Keratinocyte (primary cell): Measurements from ENCODE around the gene TXNDC8. TPM values are rescaled to one million over a fixed set of nuclear protein-coding genes. Genes with fewer than 3 reads are reported as not detected.

Experiments used
- DNase-seq: peaks from one replicate; pipeline ENCODE4 v3.0.0-alpha.2; 2011; ENCODE audit warnings: low read depth, missing footprints, low spot score
- FAIRE-seq: peaks from 2 replicates; lab custom pipeline; 2011; peaks lifted over from hg19 to GRCh38; lab: Jason Lieb, UNC
- H2AFZ ChIP-seq: 2 replicates; pipeline ENCODE4 v1.6.0; 2012; ENCODE audit warnings: low read length, control low read depth, inconsistent platforms; ENCODE audit not compliant: control insufficient read depth
- H3K27ac ChIP-seq: 2 replicates; pipeline ENCODE4 v1.5.1; 2011; ENCODE audit warnings: low read length; ENCODE audit not compliant: control insufficient read depth, insufficient read depth
- H3K27me3 ChIP-seq: 3 replicates; pipeline ENCODE4 v1.6.0; 2011; ENCODE audit warnings: low read length; ENCODE audit not compliant: control insufficient read depth, insufficient read depth; ENCODE audit errors: extremely low read depth
- H3K36me3 ChIP-seq, 2 experiments: 2 replicates in 1 of 2; 3 replicates in 1 of 2; pipeline ENCODE4 v1.5.1; 2011; ENCODE audit warnings: low read length in 2 of 2, mild to moderate bottlenecking in 1 of 2; ENCODE audit not compliant: control insufficient read depth in 2 of 2, insufficient read depth in 2 of 2; ENCODE audit errors: extremely low read depth in 1 of 2
- H3K4me1 ChIP-seq: 3 replicates; pipeline ENCODE4 v1.5.1; 2011; ENCODE audit warnings: low read length; ENCODE audit not compliant: control insufficient read depth, insufficient read depth; ENCODE audit errors: extremely low read depth
- H3K4me2 ChIP-seq: 3 replicates; pipeline ENCODE4 v1.6.0; 2011; ENCODE audit warnings: low read depth, low read length; ENCODE audit not compliant: control insufficient read depth, insufficient read depth; ENCODE audit errors: extremely low read depth
- H3K4me3 ChIP-seq, 3 experiments: fragments of 200-600 bp in 1 of 3; sonication (generic) in 1 of 3; 2 replicates in 2 of 3; 3 replicates in 1 of 3; pipeline ENCODE4 v1.5.1; 2011 to 2016; ENCODE audit warnings: low read length in 3 of 3, mild to moderate bottlenecking in 3 of 3, control low read depth in 2 of 3, inconsistent platforms in 1 of 3, low read depth in 1 of 3, mixed read lengths in 1 of 3, mixed run types in 1 of 3, moderate library complexity in 1 of 3; ENCODE audit not compliant: control insufficient read depth in 2 of 3, insufficient read depth in 2 of 3; ENCODE audit errors: extremely low read depth in 1 of 3
- H3K79me2 ChIP-seq: 2 replicates; pipeline ENCODE4 v1.6.0; 2012; ENCODE audit warnings: low read length; ENCODE audit not compliant: control insufficient read depth, insufficient read depth
- H3K9ac ChIP-seq: 3 replicates; pipeline ENCODE4 v1.6.0; 2011; ENCODE audit warnings: low read length; ENCODE audit not compliant: control insufficient read depth, insufficient read depth; ENCODE audit errors: extremely low read depth
- H3K9me1 ChIP-seq: 3 replicates; pipeline ENCODE4 v1.6.0; 2011; ENCODE audit warnings: low read length; ENCODE audit not compliant: control insufficient read depth, insufficient read depth; ENCODE audit errors: extremely low read depth
- H3K9me3 ChIP-seq: 2 replicates; pipeline ENCODE4 v1.5.1; 2012; ENCODE audit warnings: low read depth, low read length; ENCODE audit not compliant: control insufficient read depth
- H4K20me1 ChIP-seq: 3 replicates; pipeline ENCODE4 v1.6.0; 2011; ENCODE audit warnings: low read length; ENCODE audit not compliant: control insufficient read depth, insufficient read depth; ENCODE audit errors: extremely low read depth
- CTCF ChIP-seq, 3 experiments: IDR thresholded peaks in 1 of 3; conservative IDR thresholded peaks in 1 of 3; optimal IDR thresholded peaks in 1 of 3; 2 replicates in 2 of 3; 3 replicates in 1 of 3; pipeline versions ENCODE3 to v1.5.1; 2011; ENCODE audit warnings: low read length in 3 of 3, mild to moderate bottlenecking in 3 of 3, moderate library complexity in 2 of 3, control low read depth in 1 of 3, inconsistent platforms in 1 of 3; ENCODE audit not compliant: insufficient read depth in 2 of 3; ENCODE audit errors: extremely low read depth in 1 of 3
- EZH2 ChIP-seq: IDR thresholded peaks from one replicate; pipeline ENCODE4 v1.6.1; 2012; ENCODE audit warnings: inconsistent platforms, mild to moderate bottlenecking, low read length, moderate library complexity
- dilution Hi-C: fragments of 300-500 bp; cut with MboI; formaldehyde crosslinking; loops from one replicate; pipeline ENCODE4 v1.7.0; 2020; ENCODE audit warnings: low sequenced_read_pairs; ENCODE audit not compliant: extremely low pct_ligation_motif_present
- polyA plus RNA-seq, 5 experiments: library from polyadenylated mRNA; depleted of rRNA in 3 of 5; stranded (reverse) in 3 of 5; stranded (forward) in 1 of 5; unstranded in 1 of 5; fragments of >200 nt; gene quantifications; 1 replicate in 1 of 5; 2 replicates in 3 of 5; 3 replicates in 1 of 5; pipeline versions ENCODE4 v1.2.1 to v1.2.3, GENCODE V29; 2011 to 2012; ENCODE audit warnings: missing spikeins in 2 of 5, low read depth in 1 of 5, low replicate concordance in 1 of 5

The TXNDC8 gene
- polyA plus RNA-seq, 1 donor (not counting 4 experiments of a cell fraction or from before 2014, with no cell fraction given) = not detected

- TF ChIP-seq CTCF (optimal IDR thresholded peaks at IDR 0.05 in 1 of 3, IDR thresholded peaks at IDR 0.05 in 1 of 3, conservative IDR thresholded peaks at IDR 0.05 in 1 of 3; ENCODE audit: extremely low read depth in 1 of 3, insufficient read depth in 2 of 3, low read length in 3 of 3) = no peak
- TF ChIP-seq EZH2 = no peak
- Histone ChIP-seq H4K20me1 (no peaks in the 10 kb centered on the region), H3K36me3 (no peaks in the 10 kb centered on the region), H3K4me2 (no peak overlapping the region), H3K4me3 (no peak overlapping the region), H3K4me1 (peaks cover 4% of the 10 kb centered on the region), H3K9me1 (no peaks in the 10 kb centered on the region), H3K9me3 (no peaks in the 10 kb centered on the region), H3K79me2 (no peaks in the 10 kb centered on the region), H2AFZ (no peak overlapping the region), H3K9ac (no peak overlapping the region), H3K27ac (no peak overlapping the region), H3K27me3 (no peaks in the 10 kb centered on the region)
- dilution Hi-C loops = no loop called here
- no peak for FAIRE-seq
- no peak for DNase-seq
Measured at GRCh38 chr9:110357505-110357904, 19.8 kb upstream of the TXNDC8 start.

DNA sequence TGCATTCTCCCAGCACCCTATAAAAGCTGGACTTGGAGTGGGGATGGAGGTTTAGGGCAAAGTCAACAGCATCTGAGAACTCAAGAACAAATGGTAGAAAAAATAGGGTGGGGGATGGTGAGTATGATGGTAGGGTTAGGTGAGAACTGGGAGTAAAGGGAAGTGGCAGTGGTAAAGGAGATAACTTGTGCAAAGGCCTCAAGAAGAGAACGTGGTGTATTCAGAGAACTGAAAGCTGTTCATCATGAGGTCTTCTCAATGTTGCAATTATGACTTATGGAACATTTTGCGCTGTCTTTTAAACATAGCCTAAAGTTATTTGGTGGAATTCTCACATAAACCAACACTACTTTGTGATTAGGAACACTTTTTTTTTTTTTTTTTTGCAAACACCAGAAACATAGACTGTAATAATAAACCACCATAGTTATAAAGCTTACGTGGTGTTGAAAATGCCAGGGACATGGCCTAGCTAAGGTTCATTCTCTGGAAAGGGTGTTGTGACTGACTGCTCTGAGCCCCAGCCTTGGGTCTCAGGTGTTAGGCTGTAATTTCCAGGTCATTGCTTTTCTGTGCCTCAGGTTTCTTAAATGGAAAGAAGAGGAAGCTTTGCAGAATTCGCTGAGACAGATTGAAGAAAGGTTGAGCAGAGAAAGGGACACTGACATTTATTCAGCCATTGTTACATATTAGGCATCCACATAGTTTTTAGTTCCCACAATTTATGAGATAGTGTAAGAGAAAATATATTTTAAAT is 19.2 kb upstream of the TXNDC8 start:
- no peak overlapping the region for H3K27ac ChIP-seq
- H3K4me2 ChIP-seq = no peak overlapping the region
- no peak for DNase-seq
- H3K4me3 ChIP-seq = no peak overlapping the region
- no peaks in the 10 kb centered on the region for H3K9me1 ChIP-seq
- dilution Hi-C loops = no loop called here
- no peaks in the 10 kb centered on the region for H3K79me2 ChIP-seq
- H3K9me3 ChIP-seq = no peaks in the 10 kb centered on the region
- no peak overlapping the region for H3K9ac ChIP-seq
- TF ChIP-seq CTCF (optimal IDR thresholded peaks at IDR 0.05 in 1 of 3, IDR thresholded peaks at IDR 0.05 in 1 of 3, conservative IDR thresholded peaks at IDR 0.05 in 1 of 3; ENCODE audit: extremely low read depth in 1 of 3, insufficient read depth in 2 of 3, low read length in 3 of 3) = no peak
- TF ChIP-seq EZH2 = no peak
- no peaks in the 10 kb centered on the region for H4K20me1 ChIP-seq
- no peaks in the 10 kb centered on the region for H3K36me3 ChIP-seq
- FAIRE-seq = no peak
- no peak overlapping the region for H2AFZ ChIP-seq
- H3K27me3 ChIP-seq = no peaks in the 10 kb centered on the region
- H3K4me1 ChIP-seq = peaks cover 4% of the 10 kb centered on the region
